ENCODE results near the gene RAB3B.

DNA sequence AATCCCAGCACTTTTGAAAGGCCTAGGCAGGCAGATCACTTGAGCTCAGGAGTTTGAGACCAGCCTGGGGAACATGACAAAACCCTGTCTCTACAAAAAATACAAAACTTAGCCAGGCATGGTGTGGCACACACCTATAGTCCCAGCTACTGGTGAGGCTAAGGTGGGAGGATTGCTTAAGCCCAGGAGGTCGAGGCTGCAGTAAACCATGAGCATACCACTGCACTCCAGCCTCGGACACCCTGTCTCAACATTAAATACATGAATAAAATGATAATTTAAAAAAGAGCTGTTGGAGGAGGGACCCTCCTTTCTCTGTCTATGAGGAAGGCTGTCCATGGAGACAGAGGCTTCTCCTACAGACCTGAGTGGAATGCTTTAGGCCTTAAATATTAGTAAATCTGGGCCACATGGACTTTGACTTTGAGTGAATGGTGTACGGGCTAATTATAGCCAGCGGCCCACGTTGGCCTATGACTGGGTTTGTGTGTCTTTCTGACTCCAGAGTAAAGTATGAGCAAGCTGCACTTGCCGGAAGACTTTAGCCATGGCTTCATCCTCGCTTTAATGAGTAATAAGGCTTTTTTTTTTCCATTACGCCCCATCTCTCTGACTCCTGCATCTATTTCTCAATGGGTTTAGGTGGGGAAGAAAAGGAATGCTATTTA is 21.3 kb downstream of the RAB3B start:
- TF ChIP-seq CTCF (conservative IDR thresholded peaks at IDR 0.05; ENCODE audit: low read length) (no peak), EZH2phosphoT487 (IDR thresholded peaks at IDR 0.05; ENCODE audit: borderline replicate concordance) (no peak)

All from Loucy (cell line).